Measurements from ENCODE around the gene CCDC200.
"Not testable (repeated sequence)": the region's sequence is repeated elsewhere in the genome, so short reads cannot be mapped to it uniquely, and the experiment has no call there.

CCDC200 gene

DNA sequence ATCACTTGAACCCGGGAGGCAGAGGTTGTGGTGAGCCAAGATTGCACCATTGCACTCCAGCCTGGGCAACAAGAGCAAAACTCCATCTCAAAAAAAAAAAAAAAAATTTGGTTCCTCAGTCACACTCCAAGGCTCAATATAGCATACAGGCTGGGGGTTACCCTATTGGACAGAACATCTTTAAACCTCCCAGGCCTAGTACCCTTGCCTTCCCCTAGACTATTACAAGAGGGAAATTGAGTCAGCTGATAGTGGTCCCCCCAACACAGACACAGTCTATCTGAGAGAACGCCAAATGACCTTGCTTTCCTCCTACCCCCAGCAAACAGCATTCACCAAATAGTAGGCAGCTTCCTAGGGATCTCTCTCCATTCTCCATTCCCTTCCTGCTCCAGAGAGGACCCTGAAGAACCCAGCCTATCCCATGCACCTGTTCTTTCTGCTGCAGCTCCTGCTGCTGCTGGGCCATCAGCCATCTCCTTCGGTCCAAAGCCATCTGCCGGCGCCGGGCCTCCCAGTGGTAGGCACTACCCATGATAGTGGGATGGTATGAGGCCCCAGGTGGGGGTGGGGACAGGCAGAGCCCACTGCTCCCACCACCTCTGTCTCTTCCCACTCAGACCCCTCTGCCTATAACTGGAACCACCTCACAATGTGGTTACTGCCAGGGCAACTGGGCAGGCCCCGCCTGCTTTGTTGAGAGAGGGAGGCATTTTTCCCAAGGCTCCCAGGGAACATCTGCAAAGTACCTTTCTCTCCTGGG, at the start of gene CCDC200:
TSS of gene CCDC200 (minus strand) at position 604 of the 763 bp plus-strand sequence. CDS start at position 535, 69 bp downstream.
- DNase-seq: not testable (repeated sequence)

DNA sequence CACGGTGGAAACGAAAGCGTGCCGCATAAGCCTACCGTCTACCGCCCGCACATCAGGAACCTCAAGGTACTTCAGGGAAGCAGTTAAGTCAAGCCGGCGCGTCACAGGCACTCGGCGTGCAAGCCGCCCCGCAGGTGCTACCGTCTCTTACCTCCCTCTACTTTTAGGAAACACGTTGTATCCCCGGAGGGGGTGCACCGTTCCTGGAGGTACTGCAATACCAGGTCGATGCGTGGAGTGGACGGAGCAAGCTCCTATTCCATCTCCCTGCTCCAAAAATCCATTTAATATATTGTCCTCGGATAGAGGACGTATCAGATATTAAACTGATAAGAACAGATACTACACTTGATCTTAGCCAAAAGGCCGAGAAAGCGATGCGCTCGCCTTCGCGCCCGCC, 44.5 kb upstream of the CCDC200 start:
- not testable (repeated sequence) for DNase-seq

DNA sequence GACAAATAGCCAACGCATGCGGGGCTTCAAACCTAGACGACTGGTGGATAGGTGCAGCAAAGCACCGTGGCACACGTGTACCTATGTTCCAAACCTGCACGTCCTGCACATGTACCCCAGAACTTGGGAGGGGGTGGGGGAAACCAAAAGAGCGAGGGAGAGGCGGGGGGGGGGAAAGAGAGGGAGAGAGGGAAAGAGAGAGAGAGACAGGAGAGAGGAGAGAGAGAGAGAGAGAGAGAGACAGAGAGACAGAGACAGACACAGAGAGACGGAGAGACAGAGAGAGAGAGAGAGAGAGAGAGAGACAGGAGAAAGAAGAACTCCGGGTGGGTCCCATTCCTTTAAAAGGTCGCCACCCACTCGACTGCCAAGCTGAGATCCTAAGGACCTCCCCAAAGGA, 44.1 kb upstream of the CCDC200 start:
- not testable (repeated sequence) for DNase-seq

- DNase-seq: not testable (repeated sequence)
Observed at GRCh38 chr17:43270552-43271504, 42.4 kb upstream of the CCDC200 start.

- not testable (repeated sequence) for DNase-seq
Observed at GRCh38 chr17:43246456-43246855, 18.0 kb upstream of the CCDC200 start.

DNA sequence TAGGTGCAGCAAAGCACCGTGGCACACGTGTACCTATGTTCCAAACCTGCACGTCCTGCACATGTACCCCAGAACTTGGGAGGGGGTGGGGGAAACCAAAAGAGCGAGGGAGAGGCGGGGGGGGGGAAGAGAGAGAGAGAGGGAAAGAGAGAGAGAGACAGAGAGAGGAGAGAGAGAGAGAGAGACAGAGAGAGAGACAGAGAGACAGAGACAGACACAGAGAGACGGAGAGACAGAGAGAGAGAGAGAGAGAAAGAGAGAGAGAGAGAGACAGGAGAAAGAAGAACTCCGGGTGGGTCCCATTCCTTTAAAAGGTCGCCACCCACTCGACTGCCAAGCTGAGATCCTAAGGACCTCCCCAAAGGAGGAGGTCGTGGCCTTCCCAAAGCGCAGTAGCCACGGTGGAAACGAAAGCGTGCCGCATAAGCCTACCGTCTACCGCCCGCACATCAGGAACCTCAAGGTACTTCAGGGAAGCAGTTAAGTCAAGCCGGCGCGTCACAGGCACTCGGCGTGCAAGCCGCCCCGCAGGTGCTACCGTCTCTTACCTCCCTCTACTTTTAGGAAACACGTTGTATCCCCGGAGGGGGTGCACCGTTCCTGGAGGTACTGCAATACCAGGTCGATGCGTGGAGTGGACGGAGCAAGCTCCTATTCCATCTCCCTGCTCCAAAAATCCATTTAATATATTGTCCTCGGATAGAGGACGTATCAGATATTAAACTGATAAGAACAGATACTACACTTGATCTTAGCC, 12.4 kb upstream of the CCDC200 start:
- DNase-seq: not testable (repeated sequence)

DNA sequence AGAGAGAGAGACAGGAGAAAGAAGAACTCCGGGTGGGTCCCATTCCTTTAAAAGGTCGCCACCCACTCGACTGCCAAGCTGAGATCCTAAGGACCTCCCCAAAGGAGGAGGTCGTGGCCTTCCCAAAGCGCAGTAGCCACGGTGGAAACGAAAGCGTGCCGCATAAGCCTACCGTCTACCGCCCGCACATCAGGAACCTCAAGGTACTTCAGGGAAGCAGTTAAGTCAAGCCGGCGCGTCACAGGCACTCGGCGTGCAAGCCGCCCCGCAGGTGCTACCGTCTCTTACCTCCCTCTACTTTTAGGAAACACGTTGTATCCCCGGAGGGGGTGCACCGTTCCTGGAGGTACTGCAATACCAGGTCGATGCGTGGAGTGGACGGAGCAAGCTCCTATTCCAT, 11.2 kb upstream of the CCDC200 start:
- not testable (repeated sequence) for DNase-seq

- not testable (repeated sequence) for DNase-seq
Observed at GRCh38 chr17:43233877-43234276, 5.5 kb upstream of the CCDC200 start, which contains the start of gene RNU2-1. RNU2-1 (minus strand) TSS chr17:43233977.

- not testable (repeated sequence) for DNase-seq
Observed at GRCh38 chr17:43233263-43233662, 4.8 kb upstream of the CCDC200 start.

GRCh38 chr17:43232021-43232699, 3.7 kb upstream of the CCDC200 start:
- DNase-seq: not testable (repeated sequence)

DNA sequence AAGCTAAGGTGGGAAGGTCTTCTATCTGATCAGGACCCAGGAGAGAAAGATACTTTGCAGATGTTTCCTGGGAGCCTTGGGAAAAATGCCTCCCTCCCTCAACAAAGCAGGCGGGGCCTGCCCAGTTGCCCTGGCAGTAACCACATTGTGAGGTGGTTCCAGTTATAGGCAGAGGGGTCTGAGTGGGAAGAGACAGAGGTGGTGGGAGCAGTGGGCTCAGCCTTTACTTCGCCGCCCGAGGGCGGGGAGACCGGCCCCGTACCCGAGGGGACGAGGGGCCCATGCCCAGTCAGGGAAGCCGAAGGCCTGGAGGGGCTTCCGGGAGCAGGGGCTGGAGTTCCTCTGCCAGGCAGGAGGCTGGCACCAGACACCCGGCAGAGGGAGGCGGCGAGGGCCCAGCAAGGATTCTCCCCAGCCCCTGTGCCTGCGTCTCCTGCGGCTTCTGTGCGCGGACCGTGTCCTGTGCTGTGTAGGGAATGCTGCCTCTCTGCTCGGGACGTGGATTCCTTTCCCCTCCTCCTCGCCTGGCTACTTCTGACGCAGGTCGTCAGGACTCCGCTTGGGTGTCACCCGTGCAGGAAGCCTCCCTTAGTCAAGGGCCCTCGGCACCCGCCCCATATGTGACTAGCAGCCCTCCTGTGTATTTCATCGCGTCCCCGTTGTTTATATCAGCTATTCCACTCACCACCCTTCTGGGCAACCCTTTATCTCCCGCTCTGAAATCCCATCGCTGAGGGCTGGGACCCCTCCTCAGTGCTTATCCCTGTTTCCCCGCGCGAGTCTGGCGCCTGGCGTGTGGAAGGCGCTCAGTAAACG, 3.0 kb upstream of the CCDC200 start:
- DNase-seq: not testable (repeated sequence)

- no peak for DNase-seq
Observed at GRCh38 chr17:43226393-43226792, 2.0 kb downstream of the CCDC200 start.

DNA sequence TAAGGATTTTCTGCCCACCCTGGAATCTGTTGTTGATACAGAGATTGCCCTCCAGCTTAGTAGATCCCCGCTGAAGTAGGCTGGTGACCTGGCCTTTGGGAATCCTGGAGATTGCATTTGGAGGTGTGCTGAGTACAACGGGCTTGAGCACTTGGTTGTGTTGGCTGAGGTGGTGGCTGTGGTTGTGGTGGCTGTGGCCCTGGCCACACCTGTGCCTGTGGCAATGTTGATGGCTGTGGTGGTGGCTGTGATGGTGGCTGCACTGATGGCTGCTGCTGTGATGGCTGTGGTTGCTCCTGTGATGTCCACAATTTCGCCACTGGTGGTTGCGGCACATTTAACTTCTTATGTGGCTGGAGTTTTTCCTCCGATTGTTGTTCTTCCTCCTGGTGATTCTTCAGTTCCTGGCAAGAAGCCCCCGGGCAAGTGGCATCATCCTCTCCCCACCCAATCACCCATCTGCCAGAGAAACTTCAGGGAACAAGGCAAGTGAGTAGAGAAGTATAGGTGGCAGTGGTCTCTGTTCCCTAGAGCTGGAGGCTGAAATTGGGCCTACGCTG, 4.2 kb downstream of the CCDC200 start:
- no peak for DNase-seq

- DNase-seq: no peak
Observed at GRCh38 chr17:43220511-43221125, 7.8 kb downstream of the CCDC200 start.

DNA sequence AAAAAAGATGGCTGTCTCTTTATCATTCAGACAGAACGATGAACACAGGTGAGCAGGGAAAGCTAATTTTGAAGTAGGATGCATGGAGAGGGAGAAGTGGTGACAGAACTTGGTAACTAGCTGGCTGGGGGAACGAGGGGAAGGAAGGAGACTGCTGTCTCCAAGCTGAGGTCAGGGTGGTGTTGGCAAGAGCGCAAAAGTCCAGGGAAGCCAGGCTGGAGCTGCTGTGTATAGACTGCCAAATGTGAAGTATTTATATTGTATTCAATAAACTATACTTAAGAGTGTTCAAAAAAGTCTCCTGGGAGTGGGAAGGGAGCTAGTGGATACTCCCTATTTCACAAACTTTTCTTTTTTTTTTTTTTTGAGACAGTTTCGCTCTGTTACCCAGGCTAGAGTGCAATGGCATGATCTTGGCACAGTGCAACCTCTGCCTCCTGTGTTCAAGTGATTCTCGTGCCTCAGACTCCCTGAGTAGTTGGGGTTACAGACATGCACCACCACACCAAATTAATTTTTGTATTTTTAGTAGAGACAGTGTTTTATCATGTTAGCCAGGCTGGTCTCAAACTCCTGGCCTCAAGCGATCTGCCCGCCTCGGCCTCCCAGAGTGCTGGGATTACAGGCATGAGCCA, 8.6 kb downstream of the CCDC200 start:
- no peak for DNase-seq

- DNase-seq: no peak
Observed at GRCh38 chr17:43219001-43219400, 9.4 kb downstream of the CCDC200 start.

GRCh38 chr17:43217614-43218087, 10.8 kb downstream of the CCDC200 start:
- DNase-seq: no peak

- DNase-seq: no peak
Observed at GRCh38 chr17:43216762-43217613, 11.4 kb downstream of the CCDC200 start.

DNA sequence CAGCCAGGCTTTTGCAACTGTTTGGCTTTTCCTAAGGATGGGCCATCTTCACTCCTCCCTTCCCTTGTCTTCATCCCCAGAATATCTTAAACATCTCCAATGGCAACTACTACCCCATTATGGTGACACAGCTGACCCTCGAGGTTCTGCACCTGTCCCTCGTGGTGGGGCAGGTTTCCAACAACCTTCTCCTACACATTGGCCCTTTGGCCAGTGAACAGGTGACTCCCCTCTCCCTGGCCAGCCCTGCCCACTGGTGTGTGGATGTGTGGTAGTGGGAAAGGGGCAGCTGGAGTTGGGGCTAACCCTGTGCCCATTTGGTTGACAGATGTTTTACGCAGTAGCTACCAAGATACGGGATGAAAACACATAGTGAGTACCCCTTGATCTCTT, 12.1 kb downstream of the CCDC200 start:
- no peak for DNase-seq

Measured in NCI-H187 (cell line).